H1 (cell line): ENCODE measurements around the gene TSTD2.

Experiments used
- CHD2 ChIP-seq: IDR thresholded peaks from 2 replicates; pipeline ENCODE4 v1.6.1; 2012; ENCODE audit warnings: low read length, improper control_type of control experiment
- CTCF ChIP-seq, 3 experiments: IDR thresholded peaks; 1 replicate in 2 of 3; 2 replicates in 1 of 3; pipeline versions ENCODE4 v1.5.1 to v1.6.1; 2011; ENCODE audit warnings: low read length in 3 of 3, mild to moderate bottlenecking in 3 of 3, inconsistent platforms in 2 of 3, low read depth in 1 of 3, moderate library complexity in 1 of 3; ENCODE audit not compliant: insufficient read depth in 1 of 3; ENCODE audit errors: control extremely low read depth in 1 of 3
- POLR2A ChIP-seq, 2 experiments: IDR thresholded peaks; 1 replicate in 1 of 2; 2 replicates in 1 of 2; pipeline ENCODE4 v1.6.1; 2011; ENCODE audit warnings: low read depth in 2 of 2, low read length in 2 of 2, mild to moderate bottlenecking in 2 of 2; ENCODE audit errors: control extremely low read depth in 1 of 2
- RFX5 ChIP-seq: IDR thresholded peaks from 2 replicates; pipeline ENCODE4 v1.6.1; 2011; ENCODE audit warnings: low read depth, low read length, improper control_type of control experiment, borderline replicate concordance

GRCh38 chr9:97593960-97594359, 39.2 kb downstream of the TSTD2 start:
- TF ChIP-seq CTCF (IDR thresholded peaks at IDR 0.05; ENCODE audit: control extremely low read depth in 1 of 3, insufficient read depth in 1 of 3, low read depth in 1 of 3, low read length in 3 of 3) (no peak), RFX5 (no peak), CHD2 (no peak), POLR2A (IDR thresholded peaks at IDR 0.05; ENCODE audit: control extremely low read depth in 1 of 2, low read depth in 2 of 2, low read length in 2 of 2) (no peak)
